CD1c-positive myeloid dendritic cell (primary cell): ENCODE results near the gene BRPF3.

Source experiments
- DNase-seq: peaks from one replicate; pipeline ENCODE4 v3.0.0-alpha.2; 2016; ENCODE audit errors: extremely low spot score

The BRPF3 gene

DNA sequence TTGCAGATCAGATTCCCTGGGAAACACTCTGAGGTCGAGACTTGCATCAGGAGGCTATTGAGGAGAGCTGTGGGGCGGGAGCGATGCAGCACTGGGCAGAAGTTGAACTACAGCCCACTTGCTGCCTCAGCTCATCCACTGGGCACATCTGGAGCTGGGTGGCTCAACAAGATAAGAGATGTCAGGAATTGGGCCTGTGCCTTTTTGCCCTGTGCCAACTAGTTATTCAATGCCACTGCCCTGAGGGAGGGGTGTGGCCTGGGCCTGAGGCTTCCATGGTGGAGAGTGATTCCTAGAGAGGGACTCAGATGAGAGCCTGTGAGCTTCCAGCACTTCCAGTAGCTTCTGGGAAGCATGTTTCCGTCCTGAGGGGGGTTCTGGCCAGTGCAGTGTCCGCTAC is 32.7 kb downstream of the BRPF3 start:
- DNase-seq, result no peak

DNA sequence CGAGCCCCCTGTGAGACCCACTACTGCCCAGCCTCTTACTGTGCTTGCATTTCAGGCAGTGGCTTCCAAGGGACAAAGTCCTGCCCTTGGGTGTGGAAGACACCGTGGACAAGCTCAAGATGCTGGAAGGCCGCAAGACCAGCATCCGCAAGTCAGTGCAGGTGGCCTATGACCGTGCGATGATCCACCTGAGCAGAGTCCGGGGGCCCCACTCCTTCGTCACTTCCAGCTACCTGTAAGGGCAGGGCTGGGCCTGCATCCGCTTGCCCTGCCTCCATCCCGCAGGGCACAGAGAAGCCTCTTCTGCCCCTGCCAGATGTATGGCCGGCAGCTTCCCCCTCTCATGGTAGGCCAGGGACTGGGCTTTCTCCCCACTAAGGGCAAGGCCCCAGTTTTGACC is 33.8 kb downstream of the BRPF3 start:
- DNase-seq, result no peak

DNA sequence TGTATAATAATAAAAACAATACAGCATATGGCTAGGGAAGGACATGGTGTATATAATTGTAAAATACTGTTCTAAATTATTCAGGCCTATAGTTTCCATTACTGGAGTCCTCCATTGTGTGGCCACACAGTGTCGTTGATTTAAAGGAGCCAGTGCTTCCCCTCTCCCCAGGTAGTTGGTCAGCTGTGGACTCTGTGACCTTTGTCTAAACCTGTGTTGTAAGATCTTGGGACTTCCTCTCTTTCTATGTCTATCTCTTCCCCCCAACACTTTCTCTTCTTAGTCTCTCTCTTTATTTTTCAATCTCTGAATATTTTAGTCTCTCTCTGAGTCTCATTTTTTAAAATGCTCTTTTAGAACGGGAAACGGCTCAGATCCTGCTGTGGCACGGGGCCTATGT is 35.6 kb downstream of the BRPF3 start:
- DNase-seq, result peak; percentile 6

DNA sequence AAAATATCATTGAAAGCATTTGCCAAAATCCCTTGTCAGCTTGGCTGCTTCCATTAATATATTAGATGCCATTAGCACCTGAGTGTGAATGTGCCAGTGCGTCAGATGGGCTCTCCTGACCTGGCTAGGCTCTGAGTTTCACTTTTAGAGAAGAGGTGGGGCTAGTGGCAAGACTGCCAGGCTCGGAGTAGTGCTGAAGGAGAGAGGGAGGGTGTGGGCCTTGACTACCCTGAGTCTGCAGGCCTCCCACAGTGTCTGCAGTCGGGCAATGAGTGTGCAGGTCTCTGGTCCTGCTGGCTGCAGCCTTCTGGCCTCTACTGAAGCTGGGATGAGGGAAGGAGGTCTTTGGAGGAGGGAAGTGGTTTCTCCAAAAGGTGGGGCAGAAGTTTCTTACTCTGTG is 38.8 kb downstream of the BRPF3 start:
- peak; percentile 24 for DNase-seq

DNA sequence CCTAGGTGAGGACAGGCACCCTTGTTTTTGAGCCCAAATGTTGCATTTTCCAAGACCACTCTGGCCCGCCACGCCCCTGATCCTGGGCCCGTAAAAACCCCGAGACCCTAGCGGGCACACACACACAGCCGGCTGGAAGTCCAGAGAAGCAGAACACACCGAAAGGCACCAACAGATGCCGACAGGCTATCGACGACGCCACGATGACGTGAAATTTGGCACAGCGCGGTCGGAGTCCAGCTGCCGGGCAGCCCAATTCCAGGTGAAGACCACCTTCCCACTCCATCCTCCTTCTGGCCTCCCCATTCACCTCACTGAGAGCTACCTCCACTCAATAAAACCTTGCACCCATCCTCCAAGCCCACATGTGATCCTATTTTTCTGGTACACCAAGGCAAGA is 39.3 kb downstream of the BRPF3 start:
- DNase-seq, result no peak

DNA sequence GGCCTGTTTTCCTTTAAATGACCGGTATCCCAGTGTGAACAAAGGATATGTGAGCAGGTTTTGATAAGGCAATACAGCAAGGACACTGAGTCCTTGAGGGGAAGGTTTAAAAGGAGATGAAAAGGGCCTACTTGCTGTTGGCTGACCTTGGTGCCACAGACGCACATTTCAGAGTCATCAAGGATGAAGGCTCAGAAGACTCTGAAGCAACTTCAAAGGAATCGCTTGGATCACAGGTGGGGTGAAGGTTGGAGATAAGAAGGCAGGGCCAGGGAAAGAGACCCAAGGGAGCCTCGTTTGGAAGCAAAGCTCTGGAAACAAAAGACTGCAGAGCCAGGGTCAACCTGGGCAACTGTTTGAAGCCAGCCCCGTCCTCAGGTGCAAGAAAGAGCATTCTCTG is 43.2 kb downstream of the BRPF3 start:
- no peak for DNase-seq

DNA sequence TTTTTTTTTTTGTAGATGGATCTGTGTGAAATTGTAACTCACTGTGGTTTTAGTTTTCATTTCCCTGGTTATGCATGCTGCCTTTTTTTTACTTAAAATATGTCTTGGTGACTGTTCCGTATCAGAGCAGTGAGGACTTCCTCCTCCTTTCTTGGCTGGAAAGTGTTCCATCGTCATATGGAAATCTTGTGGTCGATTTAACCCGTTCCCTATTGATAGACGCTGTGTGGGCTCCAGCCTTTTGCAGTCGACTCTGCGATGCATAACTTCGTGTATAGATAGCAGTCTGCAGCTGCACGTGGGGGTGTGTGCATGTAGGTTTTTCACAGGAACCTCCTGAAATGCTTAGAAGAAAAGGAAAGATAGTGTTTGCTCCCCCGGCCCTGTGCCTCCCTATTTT is 45.2 kb downstream of the BRPF3 start:
- peak; percentile 85 for DNase-seq

DNA sequence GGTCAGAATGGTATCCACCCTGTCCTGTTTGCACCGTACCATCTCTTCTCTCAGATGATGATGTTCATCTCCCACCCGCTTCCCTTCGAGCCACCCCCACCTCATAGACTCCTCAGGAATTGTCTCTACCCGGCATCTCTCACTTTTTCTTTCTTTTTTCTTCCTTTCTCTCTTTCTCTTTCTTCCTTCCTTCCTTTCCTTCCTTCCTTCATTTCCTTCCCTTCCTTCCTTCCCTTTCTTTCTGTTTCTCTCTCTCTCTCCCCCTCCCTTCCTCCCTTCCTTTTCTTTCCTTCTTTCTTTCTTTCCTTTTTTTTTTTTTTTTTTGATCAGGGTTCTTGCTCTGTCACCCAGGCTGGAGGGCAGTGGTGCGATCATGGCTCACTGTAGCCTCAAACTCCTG is 45.6 kb downstream of the BRPF3 start:
- no peak for DNase-seq

DNA sequence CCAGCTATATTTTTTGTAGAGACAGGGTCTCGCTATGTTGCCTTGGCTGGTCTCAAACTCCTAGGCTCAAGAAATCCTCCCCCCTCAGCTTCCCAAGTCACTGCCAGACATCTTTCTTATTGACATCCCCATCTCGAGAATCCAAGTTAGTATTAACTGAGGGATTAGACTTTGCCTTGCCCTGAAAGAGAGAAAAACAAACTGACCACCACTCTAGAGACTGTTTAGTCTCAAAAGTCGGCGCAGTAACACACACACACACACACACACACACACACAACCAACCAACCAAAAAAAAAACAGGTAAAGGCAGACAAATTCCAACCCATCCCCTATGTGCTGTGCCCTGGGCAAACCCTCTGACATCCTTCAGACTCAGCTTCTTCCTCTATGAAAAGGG is 46.1 kb downstream of the BRPF3 start:
- DNase-seq, result no peak

DNA sequence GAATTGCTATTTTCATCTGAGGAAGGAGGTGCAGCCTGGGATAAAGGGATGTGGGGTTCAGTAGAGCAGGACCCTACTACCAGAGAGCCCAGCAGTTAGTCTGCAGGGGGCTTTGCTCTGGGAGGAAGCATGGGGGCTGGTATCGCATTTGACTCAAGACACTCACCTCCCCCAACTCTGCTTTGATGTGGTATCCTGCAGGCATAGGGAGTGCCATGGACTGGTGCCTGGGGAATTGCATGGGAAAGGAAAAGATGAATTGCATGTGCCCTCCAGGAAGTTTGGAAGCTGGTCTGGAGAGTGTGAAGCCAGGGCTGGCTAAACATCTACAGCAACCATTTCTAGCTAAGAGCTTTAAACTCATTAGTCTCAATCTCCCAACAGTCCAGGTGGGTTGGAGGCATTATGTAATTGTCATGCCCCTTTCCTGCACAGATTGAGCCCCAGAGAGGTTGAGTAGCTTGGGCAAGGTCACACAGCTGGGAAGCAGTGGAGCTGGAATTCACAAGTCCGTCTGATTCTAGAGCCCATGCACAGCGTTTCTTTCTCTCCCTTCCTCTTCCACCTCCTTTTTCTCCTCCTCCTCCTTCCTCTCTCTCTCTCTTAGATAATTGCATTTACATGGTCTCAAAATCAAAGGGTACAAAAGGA is 47.1 kb downstream of the BRPF3 start:
- no peak for DNase-seq

DNA sequence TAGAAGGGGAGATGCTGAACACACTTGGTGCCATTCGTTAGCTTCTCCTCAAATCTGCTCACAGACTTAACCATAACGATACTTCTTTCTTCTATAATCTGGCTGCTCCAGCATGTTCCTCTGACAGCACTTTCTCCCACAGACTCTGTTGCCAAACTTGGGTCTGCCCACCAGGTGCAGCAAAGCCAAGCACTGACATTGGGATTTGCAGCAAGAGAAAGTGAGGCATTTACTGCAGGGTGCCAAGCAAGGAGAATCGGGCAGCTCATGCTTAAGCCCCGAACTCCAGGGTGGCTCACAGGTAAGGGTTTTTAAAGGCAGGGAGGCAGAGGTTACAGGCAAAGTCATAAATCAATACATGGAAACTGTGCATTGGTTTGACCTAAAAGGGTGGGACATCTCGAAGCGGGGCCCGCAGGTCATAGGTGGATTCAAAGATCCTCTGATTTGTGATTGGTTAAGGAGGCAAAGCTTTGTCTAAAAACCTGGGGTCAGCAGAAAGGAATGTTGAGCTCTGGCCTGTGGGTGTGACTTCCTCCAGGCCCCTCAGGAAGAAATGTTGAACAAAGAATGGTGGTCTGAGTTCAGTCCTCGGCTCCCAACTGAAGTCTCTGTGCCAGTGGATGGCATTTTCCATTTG is 48.2 kb downstream of the BRPF3 start:
- no peak for DNase-seq

DNA sequence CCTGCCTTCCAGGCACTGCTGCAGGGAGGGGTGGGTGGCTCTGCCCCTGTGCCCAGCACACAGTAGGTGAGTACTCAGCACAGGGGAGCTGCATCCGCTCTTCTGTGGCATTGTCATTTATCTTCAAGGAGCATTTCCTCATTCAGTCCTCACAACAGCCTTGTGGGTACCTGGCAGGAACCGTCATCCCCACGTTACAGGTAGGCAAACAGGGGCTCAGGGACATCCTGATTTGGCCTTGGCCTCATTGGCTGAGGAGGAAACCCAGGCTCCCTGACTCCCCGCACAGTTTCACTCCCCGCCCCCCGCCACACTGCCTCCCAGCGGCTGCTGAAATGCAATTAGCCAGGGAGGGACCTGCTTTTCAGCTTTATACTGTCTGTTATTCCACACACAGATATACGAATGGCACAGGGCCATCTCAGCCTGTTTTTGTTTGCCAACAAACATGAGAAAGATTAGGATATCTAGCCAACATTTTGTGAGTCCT is 49.1 kb downstream of the BRPF3 start:
- DNase-seq, result no peak

DNA sequence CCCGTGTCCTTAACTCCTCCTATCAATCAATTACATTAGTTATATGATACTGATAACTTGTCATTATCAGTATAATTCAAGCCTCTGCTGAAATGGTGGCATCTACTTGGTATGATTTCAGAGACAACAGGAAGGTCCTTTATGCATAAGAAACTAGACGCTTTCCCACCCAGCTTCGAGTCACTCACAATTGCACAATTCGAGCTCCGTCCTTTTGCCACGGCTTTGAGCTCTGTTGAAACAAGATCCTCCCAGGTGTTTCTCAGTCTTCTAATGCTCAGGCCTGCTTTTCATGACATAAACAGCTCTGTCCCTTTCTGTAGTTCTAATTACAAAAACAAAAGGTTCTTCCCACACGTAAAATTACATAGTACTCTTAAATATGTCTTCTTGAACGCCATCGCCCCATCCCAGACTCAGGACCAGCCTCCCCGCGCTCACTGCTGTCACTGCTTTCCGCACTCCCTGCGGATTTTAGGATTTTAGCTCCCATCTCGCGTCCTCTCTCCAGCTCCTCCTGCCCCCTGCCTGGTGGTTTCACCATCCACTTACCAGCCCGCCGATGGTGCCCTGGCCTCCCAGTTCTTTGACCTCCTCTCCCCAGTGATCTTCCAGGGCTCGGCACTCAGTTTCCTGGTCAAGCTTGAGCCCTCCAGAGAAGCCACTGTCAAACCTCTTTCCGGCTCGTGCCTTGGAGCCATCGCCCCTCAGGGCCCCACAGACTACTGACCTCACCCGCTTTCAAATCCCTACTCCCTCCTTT is 50.1 kb downstream of the BRPF3 start:
- no peak for DNase-seq

DNA sequence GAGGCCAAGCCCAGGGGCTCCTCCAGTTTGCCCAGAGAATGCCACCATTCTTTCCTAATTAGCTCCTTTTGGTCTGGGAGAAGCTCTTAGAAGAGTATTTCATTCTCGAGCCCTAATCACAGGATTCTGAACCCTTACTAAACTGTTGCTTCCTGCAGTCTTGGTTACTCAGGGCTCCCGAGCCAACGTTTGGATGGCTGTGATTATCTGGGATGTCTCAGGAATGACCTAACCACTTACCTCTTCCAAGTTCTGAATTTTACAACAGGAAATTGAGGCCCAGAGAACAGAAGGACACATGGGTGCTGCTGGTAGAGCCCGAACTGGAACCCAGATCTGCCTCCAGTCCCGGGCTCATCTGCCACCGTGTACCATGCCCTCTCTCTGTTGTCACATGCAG is 51.1 kb downstream of the BRPF3 start:
- DNase-seq, result no peak

DNA sequence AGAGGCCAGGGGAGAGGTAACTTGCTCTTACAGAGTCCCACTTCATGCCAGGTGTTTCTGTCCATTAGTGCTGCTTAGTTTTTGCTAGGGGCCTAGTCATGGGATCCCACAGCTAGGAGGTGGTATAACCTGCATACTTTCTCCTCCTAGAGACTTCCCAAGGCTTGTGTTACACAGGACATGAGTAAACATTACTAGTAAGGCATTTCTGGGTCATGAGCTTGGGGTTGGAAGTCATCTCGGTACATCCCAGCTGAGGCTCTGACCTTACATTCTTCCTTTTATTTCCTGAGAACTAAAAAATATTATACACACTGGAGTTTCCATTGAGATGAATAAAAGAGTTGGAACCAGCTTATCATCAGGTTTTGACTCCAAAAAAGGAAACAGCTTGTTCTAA is 52.4 kb downstream of the BRPF3 start:
- DNase-seq, result no peak

DNA sequence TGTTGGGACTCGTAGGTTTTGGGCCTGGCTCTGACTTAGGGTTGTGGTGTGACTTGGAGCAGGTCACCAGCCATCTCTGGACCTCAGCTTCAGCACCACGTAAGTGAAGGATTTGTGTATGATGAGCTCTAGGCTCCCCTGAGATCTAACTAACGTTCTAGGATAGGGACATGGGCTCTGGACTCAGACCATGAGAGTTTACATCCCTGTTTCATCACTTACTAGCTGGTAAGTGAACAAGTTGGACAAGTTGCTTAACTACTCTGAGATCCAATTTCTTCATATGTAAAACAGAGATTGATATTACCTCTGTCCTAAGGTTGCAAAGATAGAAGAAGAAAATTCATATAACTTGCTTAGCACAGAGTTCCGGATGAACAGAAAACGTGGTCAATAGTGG is 53.0 kb downstream of the BRPF3 start:
- DNase-seq, result no peak

DNA sequence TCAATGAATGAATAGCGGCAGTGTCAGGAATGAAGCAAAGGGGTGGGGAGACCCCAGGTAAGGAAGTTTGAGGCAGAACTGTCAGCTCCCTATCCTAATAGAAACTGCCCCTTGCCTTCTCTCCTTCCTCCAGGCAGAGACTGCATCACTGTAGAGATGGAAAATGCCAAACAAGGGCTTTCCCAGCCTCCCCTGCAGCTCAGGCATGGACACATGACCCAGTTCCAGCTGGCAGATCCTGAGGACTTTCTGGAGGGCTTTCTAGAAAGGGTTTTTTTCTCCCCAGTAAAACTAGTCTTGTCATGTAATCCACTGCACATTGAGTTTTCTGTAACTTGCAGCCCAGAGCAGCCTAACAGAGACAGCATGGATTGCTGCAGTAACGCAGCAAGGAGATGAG is 55.5 kb downstream of the BRPF3 start:
- no peak for DNase-seq

DNA sequence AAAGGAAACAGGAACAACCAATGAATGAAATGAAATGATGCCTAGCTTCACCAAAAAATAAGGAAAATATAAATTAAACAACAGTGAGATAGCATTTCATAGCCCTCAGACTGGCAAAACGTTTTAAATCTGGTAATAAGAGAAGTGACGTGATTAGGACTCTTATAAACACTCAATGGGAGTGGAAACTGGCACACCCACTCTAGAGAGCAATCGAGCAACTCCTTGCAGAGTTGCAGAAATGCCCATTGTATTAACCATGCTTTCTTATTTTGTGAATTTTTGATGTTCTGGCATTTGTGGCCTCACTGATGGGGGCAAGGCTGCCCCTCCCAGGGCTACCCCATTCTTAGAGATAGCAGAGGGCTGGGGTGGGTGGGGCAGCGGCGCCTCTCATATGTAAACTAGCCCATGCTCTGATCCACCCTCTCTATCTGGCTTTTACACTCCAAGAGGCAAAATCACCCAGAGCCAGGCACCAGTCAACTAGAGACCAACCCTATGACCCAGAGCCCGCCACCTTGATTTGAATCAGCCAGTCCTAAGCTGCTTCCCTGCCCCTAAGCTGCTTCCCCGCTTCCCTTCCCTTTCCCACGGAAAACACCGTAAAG is 67.0 kb downstream of the BRPF3 start:
- no peak for DNase-seq

DNA sequence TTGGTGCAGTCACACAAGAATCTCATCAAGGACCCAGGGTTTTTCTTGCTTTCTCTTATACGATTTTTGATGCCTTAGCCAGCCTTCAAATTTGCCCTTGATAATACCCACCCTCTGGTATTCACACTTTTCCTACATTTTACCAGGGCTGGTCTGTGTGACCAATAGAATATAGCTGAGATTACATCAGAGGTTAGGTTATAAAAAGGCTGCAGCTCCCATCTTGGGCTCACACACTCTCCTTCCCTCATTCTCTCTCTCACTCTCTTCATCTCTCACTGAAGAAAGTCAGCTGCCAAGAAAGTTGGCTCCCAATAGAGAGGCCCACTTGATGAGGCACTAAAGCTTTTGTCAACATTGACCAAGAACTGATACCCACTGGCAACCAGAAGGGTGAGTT is 69.2 kb downstream of the BRPF3 start:
- DNase-seq, result no peak

DNA sequence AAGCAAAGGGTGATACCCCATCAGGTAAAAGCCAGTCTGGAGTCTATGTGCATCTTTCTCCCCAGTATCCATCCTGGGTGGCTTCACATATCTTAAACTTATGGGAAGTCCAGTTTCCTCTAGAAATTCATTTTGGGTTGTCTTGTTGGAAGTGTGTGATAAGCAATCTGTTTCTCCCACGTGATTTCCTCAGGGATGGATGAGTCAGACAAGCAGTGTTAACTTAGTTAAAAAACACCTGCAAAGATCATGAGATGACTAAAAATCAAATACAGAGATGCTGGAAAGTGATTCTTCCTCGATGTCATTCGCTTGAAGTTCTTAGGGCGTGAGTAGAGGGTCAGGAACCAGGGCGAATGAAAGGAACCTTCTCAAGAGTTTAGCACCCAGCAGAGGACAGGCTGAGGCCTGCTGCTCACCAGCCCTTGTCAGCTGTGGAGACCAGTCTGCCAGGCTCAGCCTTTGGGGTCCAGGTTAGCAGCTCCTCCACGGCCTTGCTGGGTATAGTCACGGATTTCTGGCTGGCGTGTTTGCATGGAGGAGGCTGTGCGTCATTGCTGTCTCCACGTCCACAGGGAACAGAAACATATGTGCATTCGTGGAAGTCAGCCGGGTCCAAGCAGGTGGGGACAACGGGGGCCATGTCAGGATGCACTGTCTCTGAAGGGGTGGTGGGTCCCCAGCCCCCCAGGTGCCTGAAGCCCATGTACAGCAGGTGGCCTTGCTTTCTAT is 70.5 kb downstream of the BRPF3 start:
- no peak for DNase-seq

DNA sequence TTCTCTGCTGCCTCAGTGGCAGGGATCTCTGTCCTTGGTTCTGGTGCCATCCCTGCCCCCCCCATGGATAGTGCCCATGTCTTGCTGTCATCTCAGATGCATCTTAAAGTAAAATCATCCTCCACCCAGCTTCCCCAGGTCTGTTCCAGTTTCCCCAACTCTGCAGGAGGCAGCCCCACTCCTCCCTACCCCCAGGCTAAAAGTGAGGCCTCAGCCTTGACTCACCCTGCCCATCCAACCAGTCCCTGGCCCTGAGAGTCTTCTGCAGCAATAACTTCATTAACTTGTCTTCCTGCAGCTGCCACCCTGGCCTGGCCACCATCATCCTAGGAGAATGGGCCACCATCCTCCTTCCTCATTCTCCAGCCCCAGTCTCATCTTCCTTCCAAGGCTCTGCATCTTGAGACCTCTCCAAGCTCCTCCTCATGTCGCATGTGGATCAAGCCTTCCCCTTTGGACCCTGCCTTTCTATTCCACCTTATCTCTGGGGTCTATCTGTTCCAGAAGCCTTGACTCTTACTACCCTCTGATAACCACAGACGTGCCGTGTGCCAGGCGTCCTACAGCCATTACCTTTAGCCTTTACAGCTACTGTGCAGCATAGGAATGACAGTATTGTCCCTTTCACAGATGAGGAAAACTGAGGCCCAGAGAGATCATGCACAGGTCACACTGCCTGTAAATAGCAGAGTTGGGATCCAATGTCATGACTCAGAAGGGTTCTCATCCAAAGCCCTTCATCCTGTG is 71.4 kb downstream of the BRPF3 start:
- DNase-seq, result no peak
